ENCODE measurements around the gene ZC3H18.
A peak's percentile ranks its signal among the peaks of the same experiment; 100 is the strongest.

ZC3H18 gene

DNA sequence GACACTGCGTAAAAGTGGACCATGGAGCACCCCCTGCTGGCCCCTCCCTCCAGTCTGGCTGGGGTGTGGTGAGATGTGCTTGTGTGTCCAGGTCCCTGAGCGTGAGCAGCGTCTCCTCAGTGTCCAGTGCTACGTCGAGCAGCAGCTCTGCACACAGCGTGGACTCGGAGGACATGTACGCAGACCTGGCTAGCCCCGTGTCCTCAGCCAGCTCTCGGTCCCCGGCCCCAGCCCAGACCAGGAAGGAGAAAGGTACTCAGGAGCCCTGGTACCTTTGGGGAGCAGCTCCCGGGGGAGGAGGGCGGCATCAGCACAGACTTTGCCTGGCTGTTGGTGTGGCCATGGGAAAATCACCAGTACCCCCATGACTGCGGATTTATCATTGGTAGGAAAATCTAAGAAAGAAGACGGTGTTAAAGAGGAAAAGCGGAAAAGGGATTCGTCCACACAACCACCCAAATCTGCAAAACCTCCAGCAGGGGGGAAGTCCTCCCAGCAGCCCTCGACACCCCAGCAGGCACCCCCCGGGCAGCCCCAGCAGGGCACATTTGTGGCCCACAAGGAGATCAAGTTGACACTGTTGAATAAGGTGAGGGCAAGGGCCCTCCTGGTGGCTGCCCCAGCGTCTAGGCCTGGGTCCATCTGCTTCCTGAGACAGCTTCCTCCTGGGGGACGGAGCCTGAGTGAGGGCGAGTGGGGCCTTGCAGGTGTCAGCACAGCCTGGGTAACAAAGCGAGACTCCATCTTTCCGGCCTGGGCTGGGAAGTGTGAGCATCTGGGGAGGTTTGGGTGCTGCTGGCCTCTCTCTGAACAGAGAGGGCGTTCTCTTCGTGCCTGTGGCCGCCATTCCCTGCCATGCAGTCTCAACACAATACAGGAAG lies 57.6 kb downstream of the ZC3H18 start:
- no peak for DNase-seq

GRCh38 chr16:88628512-88628974 lies 58.3 kb downstream of the ZC3H18 start:
- DNase-seq, result peak; percentile 63

- no peak for DNase-seq
These were observed 59.6 kb downstream of the ZC3H18 start for GRCh38 chr16:88629835-88630234.

DNA sequence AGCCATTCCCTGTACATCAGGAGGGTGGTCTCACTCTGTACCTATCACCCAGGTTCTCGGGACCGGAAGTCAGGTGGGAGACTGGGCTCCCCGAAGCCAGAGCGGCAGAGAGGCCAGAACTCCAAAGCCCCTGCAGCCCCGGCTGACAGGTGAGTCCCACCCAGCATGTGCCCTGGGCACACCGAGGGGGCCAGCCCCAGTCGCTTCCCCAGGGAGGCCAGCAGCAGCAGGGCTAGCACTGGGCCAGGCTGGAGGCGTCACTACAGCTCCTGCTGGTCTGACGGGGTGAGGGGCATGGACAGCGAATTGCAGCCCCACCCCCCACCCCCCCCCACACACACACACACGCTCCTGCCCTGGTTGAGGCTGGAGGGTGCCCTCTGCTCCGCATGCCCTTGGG lies 60.2 kb downstream of the ZC3H18 start:
- DNase-seq, result no peak

GRCh38 chr16:88630941-88631340 lies 60.7 kb downstream of the ZC3H18 start:
- DNase-seq, result no peak

DNA sequence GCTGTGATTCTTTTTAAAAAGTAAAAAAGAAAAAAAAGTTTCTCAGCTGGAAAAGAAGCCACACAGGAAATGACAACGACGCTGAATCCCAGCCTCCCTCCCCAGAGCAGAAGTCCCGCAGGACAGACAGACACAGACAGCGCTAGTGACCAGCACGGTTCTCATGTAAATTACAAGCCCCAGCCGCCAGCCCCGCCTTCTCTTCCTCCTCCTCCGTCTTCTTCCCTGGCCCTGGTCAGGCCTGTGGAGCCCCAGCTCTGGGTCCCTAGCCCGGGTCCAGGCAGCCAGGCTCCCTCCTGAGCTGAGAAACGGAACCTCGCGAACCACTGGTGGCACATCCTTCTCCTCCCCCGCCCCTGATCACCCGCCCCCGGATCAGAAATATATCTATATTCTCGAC lies 61.2 kb downstream of the ZC3H18 start:
- DNase-seq, result no peak

DNA sequence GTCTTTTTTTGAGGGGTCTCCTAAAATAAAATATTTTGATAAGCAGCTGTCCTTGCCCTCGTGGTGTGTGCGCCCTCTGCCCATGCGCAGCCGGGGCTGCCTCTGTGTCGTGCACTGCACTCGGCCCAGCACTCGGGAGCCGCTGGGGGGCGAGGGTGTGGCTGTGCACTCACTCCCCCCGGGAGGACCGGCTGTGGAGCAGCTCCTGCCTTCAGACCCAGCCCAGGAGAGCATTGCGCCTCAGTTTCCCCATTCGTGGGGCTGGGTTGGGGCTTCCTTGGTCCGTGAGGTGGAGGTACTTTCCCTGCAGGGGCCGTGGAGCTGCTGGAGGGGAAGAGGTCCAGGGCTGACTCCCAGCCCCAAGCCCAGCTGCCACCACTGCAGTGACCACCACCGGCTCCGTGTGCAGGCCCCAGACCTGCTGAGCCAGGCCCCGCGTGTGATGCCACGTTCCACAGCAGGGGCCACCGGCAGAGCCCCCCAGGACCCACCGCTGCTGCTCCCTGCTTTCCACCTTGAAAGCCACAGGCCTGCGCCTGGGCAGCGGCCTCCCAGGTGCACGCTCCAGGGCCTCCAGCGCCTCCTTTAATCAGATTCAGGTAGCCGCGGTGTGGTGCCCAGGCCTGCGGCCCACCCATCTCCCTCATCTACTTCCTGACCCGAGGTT lies 61.9 kb downstream of the ZC3H18 start:
- no peak for DNase-seq

DNA sequence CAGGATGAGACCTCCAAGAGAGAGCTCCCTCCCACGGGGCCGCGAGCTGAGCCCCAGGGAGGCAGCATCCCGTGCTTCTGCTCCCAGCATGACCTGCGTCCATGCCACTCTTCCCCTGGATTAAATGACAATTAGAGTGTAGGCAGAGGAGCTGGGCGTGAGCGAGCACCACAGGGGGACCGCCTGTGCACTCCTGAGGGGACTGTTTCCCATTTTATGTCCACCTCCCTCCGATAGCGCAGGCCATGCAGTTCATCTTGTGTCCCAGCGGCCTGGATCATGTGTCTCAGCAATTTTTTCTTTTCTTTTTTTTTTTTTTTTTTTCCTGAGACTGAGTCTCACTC lies 62.4 kb downstream of the ZC3H18 start:
- DNase-seq, result no peak

DNA sequence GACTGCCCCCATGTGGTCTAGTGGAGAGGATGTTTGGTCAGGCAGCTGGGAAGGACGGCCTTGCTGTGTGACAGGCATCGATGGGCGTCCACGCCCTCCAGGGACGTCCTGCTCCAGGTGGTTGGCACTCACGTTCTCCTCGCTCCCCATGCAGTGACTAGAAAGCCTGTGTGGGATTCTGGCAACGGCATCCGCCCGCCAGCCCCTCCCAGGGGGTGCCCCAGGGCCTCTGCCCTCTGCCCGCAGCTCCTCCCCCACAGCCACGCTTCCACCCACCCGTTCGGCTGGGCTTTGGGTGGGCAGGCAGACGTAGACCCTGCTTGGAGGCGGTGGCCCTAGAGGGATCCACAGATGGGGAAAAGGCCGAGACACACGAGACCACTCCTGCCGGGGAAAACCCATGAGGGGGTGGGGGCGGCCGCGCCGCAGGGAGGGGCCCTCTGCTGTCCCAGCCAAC lies 63.5 kb downstream of the ZC3H18 start:
- peak; percentile 64 for DNase-seq

GRCh38 chr16:88634141-88634993 lies 64.2 kb downstream of the ZC3H18 start:
- DNase-seq, result peak; percentile 69

DNA sequence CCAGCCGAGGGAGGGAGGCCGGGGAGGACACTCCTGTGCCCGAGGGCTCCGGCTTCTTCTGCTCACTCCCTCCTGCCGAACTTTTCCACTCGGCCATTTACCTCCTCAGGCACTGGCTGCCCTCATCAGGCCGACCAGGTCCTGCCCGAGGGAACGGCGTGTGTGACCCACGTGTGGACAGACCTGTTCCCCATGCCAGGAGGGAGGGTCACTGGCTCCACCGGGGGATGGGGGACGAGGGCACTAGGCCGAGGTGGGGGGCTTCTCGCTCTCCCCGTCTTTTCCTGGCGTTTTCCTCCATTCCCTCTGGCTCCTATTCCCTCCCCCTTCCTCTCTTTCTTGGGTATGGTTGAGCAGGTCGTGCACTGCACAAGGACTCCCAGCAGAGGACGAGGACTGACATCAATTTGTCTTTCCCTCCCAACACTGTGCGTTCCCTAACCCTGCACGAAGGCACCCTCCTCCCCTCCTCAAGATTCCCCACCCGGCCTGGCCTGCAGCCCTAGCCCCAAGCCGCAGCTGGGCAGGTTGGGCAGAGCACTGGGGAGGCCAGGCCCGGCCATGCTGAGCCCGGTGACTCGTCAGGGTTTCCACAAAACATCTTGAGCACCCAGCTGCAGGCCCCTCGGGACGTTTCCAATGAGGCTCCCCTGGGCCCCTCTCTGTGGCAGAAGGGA lies 64.9 kb downstream of the ZC3H18 start:
- DNase-seq, result no peak

- no peak for DNase-seq
These were observed 65.6 kb downstream of the ZC3H18 start for GRCh38 chr16:88635671-88636319.

GRCh38 chr16:88636488-88637265 lies 66.5 kb downstream of the ZC3H18 start:
- no peak for DNase-seq

- DNase-seq, result no peak
These were observed 68.4 kb downstream of the ZC3H18 start, which contains the start of gene IL17C for GRCh38 chr16:88638323-88639230. Gene IL17C, plus strand, starts transcription at chr16:88638572. Its CDS starts 70 bp downstream, at chr16:88638642.

DNA sequence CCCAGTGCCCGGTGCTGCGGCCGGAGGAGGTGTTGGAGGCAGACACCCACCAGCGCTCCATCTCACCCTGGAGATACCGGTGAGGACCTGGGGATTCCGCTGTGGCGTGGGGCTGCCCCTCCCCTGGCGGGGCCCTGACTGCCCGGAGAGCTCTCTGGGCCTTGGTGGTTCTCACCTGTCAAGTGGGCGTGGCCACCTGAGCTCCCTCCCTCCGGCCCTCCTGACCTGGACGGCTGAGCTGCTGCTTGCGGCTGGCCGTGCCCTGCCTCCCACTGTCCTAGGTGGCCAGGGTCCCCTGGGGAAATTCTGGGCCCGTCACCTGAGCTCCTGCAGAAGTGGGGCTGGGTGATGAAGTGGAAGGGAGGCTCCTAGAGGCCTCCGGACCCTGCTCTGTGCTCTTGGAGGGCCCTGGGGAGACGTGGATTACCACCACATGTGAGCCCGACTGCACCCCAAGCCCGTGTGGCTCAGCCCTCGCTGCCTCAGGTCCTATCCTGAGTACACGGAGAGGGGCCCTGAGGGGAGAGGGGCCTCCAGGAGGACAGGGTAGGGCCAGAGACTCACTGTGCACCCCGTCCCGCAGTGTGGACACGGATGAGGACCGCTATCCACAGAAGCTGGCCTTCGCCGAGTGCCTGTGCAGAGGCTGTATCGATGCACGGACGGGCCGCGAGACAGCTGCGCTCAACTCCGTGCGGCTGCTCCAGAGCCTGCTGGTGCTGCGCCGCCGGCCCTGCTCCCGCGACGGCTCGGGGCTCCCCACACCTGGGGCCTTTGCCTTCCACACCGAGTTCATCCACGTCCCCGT lies 69.2 kb downstream of the ZC3H18 start:
- no peak for DNase-seq

- DNase-seq, result no peak
These were observed 69.9 kb downstream of the ZC3H18 start for GRCh38 chr16:88640039-88640495.

DNA sequence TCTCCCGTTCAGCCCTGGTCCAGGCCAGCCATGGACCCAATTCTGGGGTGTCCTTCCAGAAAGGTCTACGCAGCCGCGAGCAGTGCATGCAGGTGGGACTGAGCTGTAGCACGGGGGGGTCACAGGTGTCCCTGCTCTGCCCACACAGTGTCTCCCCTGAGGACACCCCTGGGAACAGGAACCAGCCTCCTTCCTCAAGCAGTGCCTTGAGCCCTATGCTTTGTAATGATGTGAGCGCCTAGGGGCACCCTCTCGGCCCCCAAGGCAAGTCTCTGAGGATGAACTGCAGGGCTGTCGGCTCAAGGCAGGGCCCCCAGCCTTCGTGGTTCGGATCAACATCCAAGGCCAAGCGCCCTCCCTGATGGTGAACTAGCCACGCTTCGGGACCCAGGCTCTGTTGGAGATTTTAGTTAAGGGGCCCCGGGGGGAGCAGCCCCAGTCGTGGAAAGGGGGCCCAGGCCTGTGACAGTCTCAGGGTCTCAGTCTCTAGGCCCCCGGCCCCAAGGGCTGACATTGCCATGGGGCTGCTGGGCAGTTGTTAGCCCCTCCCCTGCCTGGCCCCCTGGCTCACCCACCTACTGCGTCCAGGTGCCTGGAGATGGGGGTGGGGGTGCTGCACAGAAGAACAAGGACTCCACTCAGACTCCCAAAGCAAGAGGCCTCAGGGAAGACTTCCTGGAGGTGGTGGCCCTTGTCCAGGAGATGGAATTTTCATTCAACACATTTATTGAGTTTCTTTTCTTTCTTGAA lies 70.5 kb downstream of the ZC3H18 start:
- no peak for DNase-seq
